ENCODE measurements around the gene HSPG2. TPM values are rescaled to one million over a fixed set of nuclear protein-coding genes. Genes with fewer than 3 reads are reported as not detected.

The HSPG2 gene
- total and polyA plus RNA-seq, 2 of the 13 experiments (the other 11 are each of a cell fraction or from before 2014, with no cell fraction given) = 9.1 to 13.1 TPM

DNA sequence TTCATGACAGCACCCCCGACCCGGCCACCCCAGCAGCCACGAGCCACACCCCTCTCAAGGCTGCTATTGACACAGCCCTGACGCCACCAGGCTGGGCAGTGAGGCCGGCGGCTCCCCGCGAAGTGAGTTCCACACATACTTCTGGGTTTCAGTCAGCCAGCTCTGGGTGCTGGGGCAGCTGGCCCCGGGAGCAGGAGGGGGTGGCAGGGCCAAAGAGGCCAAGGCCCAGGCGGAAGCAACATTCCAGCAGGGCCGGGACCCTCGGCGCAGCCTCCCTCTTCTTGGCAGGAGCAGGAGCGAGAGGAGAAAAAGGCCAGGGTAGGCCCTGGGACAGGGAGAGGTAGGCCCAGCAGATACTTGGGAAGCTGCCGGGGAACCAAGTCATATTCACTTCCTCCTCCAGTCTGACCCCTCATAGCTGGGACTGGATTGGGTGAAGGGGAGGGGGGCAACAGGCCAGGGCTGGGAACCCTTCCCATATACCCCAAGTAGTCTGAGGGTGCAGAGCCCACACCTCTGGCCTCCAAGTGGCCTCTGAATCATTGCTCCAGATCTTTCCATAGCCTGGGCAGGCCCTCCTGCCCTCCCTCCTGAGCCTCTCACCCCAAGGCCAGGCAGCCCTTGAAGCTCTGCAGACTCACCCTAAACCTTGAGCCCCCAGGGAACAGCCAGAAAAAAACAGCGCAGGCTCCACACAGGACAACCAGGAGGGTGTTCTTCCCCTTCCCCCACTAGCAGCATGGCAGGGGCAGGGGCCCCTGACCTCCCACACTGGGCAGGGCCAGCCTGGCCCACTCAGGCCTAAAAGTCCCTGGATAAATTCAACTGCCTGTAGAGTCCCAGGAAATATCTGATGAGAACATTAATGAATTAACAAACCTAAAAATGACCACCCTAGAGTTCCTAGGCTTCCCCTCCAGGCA lies 5.7 kb downstream of the HSPG2 start (continued):
- no peak for TF ChIP-seq SNRNP70 (IDR thresholded peaks at IDR 0.05; ENCODE audit: low read depth, low read length)
- TF ChIP-seq NBN (conservative IDR thresholded peaks at IDR 0.05) = no peak
- TF ChIP-seq, protein P1, sequence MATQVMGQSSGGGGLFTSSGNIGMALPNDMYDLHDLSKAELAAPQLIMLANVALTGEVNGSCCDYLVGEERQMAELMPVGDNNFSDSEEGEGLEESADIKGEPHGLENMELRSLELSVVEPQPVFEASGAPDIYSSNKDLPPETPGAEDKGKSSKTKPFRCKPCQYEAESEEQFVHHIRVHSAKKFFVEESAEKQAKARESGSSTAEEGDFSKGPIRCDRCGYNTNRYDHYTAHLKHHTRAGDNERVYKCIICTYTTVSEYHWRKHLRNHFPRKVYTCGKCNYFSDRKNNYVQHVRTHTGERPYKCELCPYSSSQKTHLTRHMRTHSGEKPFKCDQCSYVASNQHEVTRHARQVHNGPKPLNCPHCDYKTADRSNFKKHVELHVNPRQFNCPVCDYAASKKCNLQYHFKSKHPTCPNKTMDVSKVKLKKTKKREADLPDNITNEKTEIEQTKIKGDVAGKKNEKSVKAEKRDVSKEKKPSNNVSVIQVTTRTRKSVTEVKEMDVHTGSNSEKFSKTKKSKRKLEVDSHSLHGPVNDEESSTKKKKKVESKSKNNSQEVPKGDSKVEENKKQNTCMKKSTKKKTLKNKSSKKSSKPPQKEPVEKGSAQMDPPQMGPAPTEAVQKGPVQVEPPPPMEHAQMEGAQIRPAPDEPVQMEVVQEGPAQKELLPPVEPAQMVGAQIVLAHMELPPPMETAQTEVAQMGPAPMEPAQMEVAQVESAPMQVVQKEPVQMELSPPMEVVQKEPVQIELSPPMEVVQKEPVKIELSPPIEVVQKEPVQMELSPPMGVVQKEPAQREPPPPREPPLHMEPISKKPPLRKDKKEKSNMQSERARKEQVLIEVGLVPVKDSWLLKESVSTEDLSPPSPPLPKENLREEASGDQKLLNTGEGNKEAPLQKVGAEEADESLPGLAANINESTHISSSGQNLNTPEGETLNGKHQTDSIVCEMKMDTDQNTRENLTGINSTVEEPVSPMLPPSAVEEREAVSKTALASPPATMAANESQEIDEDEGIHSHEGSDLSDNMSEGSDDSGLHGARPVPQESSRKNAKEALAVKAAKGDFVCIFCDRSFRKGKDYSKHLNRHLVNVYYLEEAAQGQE (IDR thresholded peaks at IDR 0.05; ENCODE audit: borderline replicate concordance in 1 of 2, low read depth in 1 of 2, low read length in 2 of 2) = no peak
- TF ChIP-seq ZFY (CRISPR knock-in tag; IDR thresholded peaks at IDR 0.05) = peak; percentile 72
- no peak for TF ChIP-seq PHF5A (CRISPR knock-in tag; IDR thresholded peaks at IDR 0.05; ENCODE audit: low read depth, unreplicated experiment)
- peak; percentile 27; the same call in 1 of the 2 replicates for TF ChIP-seq TAF1 (CRISPR knock-in tag; IDR thresholded peaks at IDR 0.05)
- no peak for TF ChIP-seq ZNF382 (CRISPR knock-in tag; IDR thresholded peaks at IDR 0.05; ENCODE audit: borderline replicate concordance)
- TF ChIP-seq SRY (CRISPR knock-in tag; IDR thresholded peaks at IDR 0.05) = no peak
- TF ChIP-seq ZNF33A (CRISPR knock-in tag; IDR thresholded peaks at IDR 0.05; ENCODE audit: borderline replicate concordance) = no peak
- TF ChIP-seq SATB2 (CRISPR knock-in tag; IDR thresholded peaks at IDR 0.05) = no peak
- no peak for TF ChIP-seq CBX2 (IDR thresholded peaks at IDR 0.05; ENCODE audit: low read depth, low read length)
- TF ChIP-seq CBX2 (CRISPR knock-in tag; IDR thresholded peaks at IDR 0.05; ENCODE audit: low read depth) = no peak
- no peak for TF ChIP-seq MTA3 (CRISPR knock-in tag; IDR thresholded peaks at IDR 0.05)
- TF ChIP-seq, protein P2, sequence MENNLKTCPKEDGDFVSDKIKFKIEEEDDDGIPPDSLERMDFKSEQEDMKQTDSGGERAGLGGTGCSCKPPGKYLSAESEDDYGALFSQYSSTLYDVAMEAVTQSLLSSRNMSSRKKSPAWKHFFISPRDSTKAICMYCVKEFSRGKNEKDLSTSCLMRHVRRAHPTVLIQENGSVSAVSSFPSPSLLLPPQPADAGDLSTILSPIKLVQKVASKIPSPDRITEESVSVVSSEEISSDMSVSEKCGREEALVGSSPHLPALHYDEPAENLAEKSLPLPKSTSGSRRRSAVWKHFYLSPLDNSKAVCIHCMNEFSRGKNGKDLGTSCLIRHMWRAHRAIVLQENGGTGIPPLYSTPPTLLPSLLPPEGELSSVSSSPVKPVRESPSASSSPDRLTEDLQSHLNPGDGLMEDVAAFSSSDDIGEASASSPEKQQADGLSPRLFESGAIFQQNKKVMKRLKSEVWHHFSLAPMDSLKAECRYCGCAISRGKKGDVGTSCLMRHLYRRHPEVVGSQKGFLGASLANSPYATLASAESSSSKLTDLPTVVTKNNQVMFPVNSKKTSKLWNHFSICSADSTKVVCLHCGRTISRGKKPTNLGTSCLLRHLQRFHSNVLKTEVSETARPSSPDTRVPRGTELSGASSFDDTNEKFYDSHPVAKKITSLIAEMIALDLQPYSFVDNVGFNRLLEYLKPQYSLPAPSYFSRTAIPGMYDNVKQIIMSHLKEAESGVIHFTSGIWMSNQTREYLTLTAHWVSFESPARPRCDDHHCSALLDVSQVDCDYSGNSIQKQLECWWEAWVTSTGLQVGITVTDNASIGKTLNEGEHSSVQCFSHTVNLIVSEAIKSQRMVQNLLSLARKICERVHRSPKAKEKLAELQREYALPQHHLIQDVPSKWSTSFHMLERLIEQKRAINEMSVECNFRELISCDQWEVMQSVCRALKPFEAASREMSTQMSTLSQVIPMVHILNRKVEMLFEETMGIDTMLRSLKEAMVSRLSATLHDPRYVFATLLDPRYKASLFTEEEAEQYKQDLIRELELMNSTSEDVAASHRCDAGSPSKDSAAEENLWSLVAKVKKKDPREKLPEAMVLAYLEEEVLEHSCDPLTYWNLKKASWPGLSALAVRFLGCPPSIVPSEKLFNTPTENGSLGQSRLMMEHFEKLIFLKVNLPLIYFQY (CRISPR knock-in tag; IDR thresholded peaks at IDR 0.05; ENCODE audit: borderline replicate concordance) = no peak
- TF ChIP-seq ZNF850 (CRISPR knock-in tag; conservative IDR thresholded peaks at IDR 0.05) = no peak
- TF ChIP-seq, protein P3, sequence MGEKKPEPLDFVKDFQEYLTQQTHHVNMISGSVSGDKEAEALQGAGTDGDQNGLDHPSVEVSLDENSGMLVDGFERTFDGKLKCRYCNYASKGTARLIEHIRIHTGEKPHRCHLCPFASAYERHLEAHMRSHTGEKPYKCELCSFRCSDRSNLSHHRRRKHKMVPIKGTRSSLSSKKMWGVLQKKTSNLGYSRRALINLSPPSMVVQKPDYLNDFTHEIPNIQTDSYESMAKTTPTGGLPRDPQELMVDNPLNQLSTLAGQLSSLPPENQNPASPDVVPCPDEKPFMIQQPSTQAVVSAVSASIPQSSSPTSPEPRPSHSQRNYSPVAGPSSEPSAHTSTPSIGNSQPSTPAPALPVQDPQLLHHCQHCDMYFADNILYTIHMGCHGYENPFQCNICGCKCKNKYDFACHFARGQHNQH (CRISPR knock-in tag; IDR thresholded peaks at IDR 0.05) = peak; percentile 88; the same call in 1 of the 2 replicates
- no peak for TF ChIP-seq ZFP36L2 (CRISPR knock-in tag; IDR thresholded peaks at IDR 0.05)
- no peak for TF ChIP-seq SMYD3 (CRISPR knock-in tag; IDR thresholded peaks at IDR 0.05)
- TF ChIP-seq PAX8 (CRISPR knock-in tag; IDR thresholded peaks at IDR 0.05; ENCODE audit: borderline replicate concordance) = no peak
